Measurements from ENCODE around the gene DAP. TPM values are rescaled to one million over a fixed set of nuclear protein-coding genes. Genes with fewer than 3 reads are reported as not detected.

The DAP gene
- total RNA-seq, 4 donors from 2014 or later = 66.1 to 130 (median 106) TPM

DNA sequence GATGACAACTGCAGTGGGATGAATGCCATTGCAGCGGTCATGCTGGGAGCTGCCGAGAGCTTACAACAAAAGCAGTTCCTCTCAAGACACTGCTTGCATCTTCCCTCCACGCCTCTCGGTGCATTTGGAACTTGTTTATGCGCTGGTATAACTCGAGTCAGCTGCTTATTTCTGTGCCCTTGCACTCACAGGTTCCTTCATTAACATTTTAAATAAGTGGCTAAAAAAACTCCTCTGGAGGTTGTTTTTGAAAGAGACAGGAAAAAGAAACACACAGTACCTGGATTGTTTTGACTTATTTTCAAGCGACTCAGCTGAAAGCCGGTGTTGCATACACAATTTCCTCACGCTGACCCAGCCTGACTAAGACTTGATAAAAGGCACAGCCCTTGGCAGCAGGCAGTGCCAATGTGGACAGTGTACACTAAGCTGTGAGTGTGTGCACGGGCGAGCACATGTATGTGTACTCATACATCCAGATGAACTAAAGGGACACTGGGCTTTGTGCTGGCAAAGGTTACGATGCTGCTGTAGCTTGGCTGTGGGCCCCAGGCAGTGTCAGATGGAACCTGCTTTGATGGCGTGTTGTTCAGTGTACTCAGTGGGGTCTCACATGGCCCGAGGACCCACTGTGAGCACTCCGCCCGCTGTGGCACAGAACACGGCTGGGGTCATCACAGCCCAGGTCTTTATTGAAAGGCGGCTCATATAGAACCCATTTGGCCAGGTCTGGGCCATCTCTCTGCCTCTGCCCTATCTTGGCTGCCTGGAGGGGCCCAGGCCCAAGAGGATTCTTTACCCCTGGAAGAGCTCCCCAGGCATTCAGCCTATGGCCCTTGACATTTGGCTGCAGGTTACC is 104.8 kb downstream of the DAP start:
- Histone ChIP-seq H3K9me3 (no peaks in the 10 kb centered on the region), H3K4me3 (replicated peaks in 1 of 3) (no peak overlapping the region), H3K27me3 (no peaks in the 10 kb centered on the region), H3K36me3 (no peaks in the 10 kb centered on the region), H3K4me1 (peaks cover 7 to 15% of the 10 kb centered on the region in 2 donors), H3K27ac (no peak overlapping the region)
- intact Hi-C loops (cut with DNase I) = no loop called here
- DNase-seq = peak; percentile 55 to 67
- 41 to 44% methylated on average over 13 to 14 of the region's 18 CpGs for WGBS, 2 donors
- TF ChIP-seq, protein P1, sequence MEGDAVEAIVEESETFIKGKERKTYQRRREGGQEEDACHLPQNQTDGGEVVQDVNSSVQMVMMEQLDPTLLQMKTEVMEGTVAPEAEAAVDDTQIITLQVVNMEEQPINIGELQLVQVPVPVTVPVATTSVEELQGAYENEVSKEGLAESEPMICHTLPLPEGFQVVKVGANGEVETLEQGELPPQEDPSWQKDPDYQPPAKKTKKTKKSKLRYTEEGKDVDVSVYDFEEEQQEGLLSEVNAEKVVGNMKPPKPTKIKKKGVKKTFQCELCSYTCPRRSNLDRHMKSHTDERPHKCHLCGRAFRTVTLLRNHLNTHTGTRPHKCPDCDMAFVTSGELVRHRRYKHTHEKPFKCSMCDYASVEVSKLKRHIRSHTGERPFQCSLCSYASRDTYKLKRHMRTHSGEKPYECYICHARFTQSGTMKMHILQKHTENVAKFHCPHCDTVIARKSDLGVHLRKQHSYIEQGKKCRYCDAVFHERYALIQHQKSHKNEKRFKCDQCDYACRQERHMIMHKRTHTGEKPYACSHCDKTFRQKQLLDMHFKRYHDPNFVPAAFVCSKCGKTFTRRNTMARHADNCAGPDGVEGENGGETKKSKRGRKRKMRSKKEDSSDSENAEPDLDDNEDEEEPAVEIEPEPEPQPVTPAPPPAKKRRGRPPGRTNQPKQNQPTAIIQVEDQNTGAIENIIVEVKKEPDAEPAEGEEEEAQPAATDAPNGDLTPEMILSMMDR (IDR thresholded peaks at IDR 0.05) = no peak
- no peak for TF ChIP-seq POLR2A (IDR thresholded peaks at IDR 0.05)

GRCh38 chr5:10655161-10655971 is 105.7 kb downstream of the DAP start:
- WGBS, 2 donors = 76 to 78% methylated on average over 29 of the region's 29 CpGs
- no peaks in the 10 kb centered on the region for H3K9me3 ChIP-seq
- TF ChIP-seq POLR2A (IDR thresholded peaks at IDR 0.05) = no peak
- TF ChIP-seq, protein P1 (IDR thresholded peaks at IDR 0.05) = no peak
- no peak overlapping the region for H3K4me3 ChIP-seq (replicated peaks in 1 of 3)
- DNase-seq = no peak
- peaks cover 7 to 15% of the 10 kb centered on the region in 2 donors for H3K4me1 ChIP-seq
- intact Hi-C loops (cut with DNase I) = no loop called here
- H3K27me3 ChIP-seq = no peaks in the 10 kb centered on the region
- no peaks in the 10 kb centered on the region for H3K36me3 ChIP-seq
- no peak overlapping the region for H3K27ac ChIP-seq

DNA sequence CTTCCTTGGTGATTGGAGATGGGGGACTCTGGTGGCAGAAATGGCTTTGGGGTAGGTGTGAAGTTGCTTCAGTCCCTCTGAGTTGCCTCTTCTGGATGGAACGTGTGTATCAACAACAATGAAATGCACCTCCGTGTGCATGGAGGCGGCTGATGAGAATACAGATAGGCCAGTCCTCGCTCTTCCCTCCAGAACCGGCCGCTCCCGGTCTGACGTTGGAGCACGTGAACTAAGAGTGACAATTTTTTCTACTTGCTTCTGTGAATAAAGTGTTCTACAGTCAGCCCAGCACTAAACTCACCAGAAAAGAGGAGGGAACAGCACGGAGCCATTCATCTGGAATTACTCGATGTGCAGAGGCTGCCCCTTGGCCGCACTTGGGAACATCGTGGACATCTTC is 106.5 kb downstream of the DAP start:
- Histone ChIP-seq H3K9me3 (no peaks in the 10 kb centered on the region), H3K4me1 (peaks cover 7 to 15% of the 10 kb centered on the region in 2 donors), H3K27me3 (peaks cover 6% of the 10 kb centered on the region), H3K27ac (no peak overlapping the region), H3K36me3 (no peaks in the 10 kb centered on the region), H3K4me3 (replicated peaks in 1 of 3) (no peak overlapping the region)
- intact Hi-C loops (cut with DNase I) = no loop called here
- TF ChIP-seq POLR2A (IDR thresholded peaks at IDR 0.05) = no peak
- TF ChIP-seq, protein P1 (IDR thresholded peaks at IDR 0.05) = no peak
- no peak for DNase-seq
- WGBS, 2 donors = 91 to 94% methylated on average over 13 of the region's 13 CpGs

GRCh38 chr5:10653751-10654400 is 107.2 kb downstream of the DAP start:
- peaks cover 7 to 15% of the 10 kb centered on the region in 2 donors for H3K4me1 ChIP-seq
- intact Hi-C loops (cut with DNase I) = no loop called here
- H3K36me3 ChIP-seq = no peaks in the 10 kb centered on the region
- H3K4me3 ChIP-seq (replicated peaks in 1 of 3) = no peak overlapping the region
- no peak for TF ChIP-seq POLR2A (IDR thresholded peaks at IDR 0.05)
- TF ChIP-seq, protein P1 (IDR thresholded peaks at IDR 0.05) = no peak
- no peaks in the 10 kb centered on the region for H3K9me3 ChIP-seq
- peaks cover 13% of the 10 kb centered on the region for H3K27me3 ChIP-seq
- no peak for DNase-seq
- no peak overlapping the region for H3K27ac ChIP-seq
- WGBS, 2 donors = 89 to 90% methylated on average over 12 of the region's 12 CpGs

All from thyroid gland (tissue), 4 donors.